ENCODE measurements around the gene PHYHD1. TPM values are rescaled to one million over a fixed set of nuclear protein-coding genes. Genes with fewer than 3 reads are reported as not detected.

PHYHD1 gene
- total and polyA plus RNA-seq, 10 of the 15 experiments (the other 5 are each of a cell fraction or from before 2014, with no cell fraction given): 0.09 to 0.17 TPM; not detected in 8

GRCh38 chr9:128910906-128911305 lies 9.9 kb upstream of the PHYHD1 start:
- TF ChIP-seq IRF4 (IDR thresholded peaks at IDR 0.05; ENCODE audit: low read depth, low read length) (no peak), ZNF207 (IDR thresholded peaks at IDR 0.05; ENCODE audit: borderline replicate concordance) (no peak), NR2F1 (conservative IDR thresholded peaks at IDR 0.05) (no peak)
- Histone ChIP-seq H4K20me1 (ENCODE audit: control insufficient read depth, insufficient read depth) (no peaks in the 10 kb centered on the region), H3K9ac (ENCODE audit: control insufficient read depth, insufficient read depth, low read length) (no peak overlapping the region), H3K36me3 (ENCODE audit: control insufficient read depth in 2 of 2, insufficient read depth in 2 of 2, low read length in 1 of 2) (peaks cover 8 to 30% of the 10 kb centered on the region in 2 experiments; a peak in 3 of 4 replicates), H3K9me3 (replicated peaks; ENCODE audit: control insufficient read depth, insufficient read depth, low read length) (no peaks in the 10 kb centered on the region), H3K27ac (ENCODE audit: control insufficient read depth, insufficient read depth) (no peak overlapping the region), H2AFZ (ENCODE audit: control insufficient read depth, low read depth, low read length) (no peak overlapping the region), H3K27me3 (replicated peaks in 1 of 2; ENCODE audit: control insufficient read depth in 2 of 2, insufficient read depth in 2 of 2, low read length in 1 of 2) (no peaks in the 10 kb centered on the region), H3K4me2 (ENCODE audit: control insufficient read depth, insufficient read depth) (no peak overlapping the region), H3K4me3 (no peak overlapping the region), H3K79me2 (ENCODE audit: control insufficient read depth, insufficient read depth, low read length) (no peaks in the 10 kb centered on the region), H3K4me1 (ENCODE audit: control insufficient read depth, insufficient read depth, low read length) (no peaks in the 10 kb centered on the region)
- DNase-seq (ENCODE audit: low read depth, low spot score) (no peak), ATAC-seq (no peak), FAIRE-seq (no peak)
- CTCF ChIA-PET: interaction anchor here (1.5 kb wide), 1 partner anchor 17 kb away, joined by 3 read pairs; no protein-coding TSS in a partner anchor
- BruUV-seq (replicated peaks): no TSS peak
- in situ Hi-C loops (cut with MboI) (no loop called here), intact Hi-C loops (cut with micrococcal nuclease; ENCODE audit: unreplicated experiment) (no loop called here)
- 81% methylated on average over 6 of the region's 6 CpGs for WGBS (ENCODE audit: insufficient coverage, insufficient replicate concordance, low lambda C conversion rate, missing lambda C conversion rate)
- SMC1A ChIA-PET (ENCODE audit: uncharacterized antibody, unreplicated experiment): no interaction called here
- POLR2A ChIA-PET: no interaction called here
- RAD21 ChIA-PET (ENCODE audit: unreplicated experiment): no interaction called here

- Histone ChIP-seq H3K36me3 (ENCODE audit: control insufficient read depth in 2 of 2, insufficient read depth in 2 of 2, low read length in 1 of 2) (peaks cover 9 to 36% of the 10 kb centered on the region in 2 experiments; a peak in 3 of 4 replicates), H4K20me1 (ENCODE audit: control insufficient read depth, insufficient read depth) (no peaks in the 10 kb centered on the region), H3K27me3 (replicated peaks in 1 of 2; ENCODE audit: control insufficient read depth in 2 of 2, insufficient read depth in 2 of 2, low read length in 1 of 2) (no peaks in the 10 kb centered on the region), H3K4me2 (ENCODE audit: control insufficient read depth, insufficient read depth) (no peak overlapping the region), H3K27ac (ENCODE audit: control insufficient read depth, insufficient read depth) (no peak overlapping the region), H3K4me3 (no peak overlapping the region), H3K9ac (ENCODE audit: control insufficient read depth, insufficient read depth, low read length) (no peak overlapping the region), H2AFZ (ENCODE audit: control insufficient read depth, low read depth, low read length) (no peak overlapping the region), H3K4me1 (ENCODE audit: control insufficient read depth, insufficient read depth, low read length) (no peaks in the 10 kb centered on the region), H3K9me3 (replicated peaks; ENCODE audit: control insufficient read depth, insufficient read depth, low read length) (no peaks in the 10 kb centered on the region), H3K79me2 (ENCODE audit: control insufficient read depth, insufficient read depth, low read length) (no peaks in the 10 kb centered on the region)
- CTCF ChIA-PET: interaction anchor here (1.2 to 1.5 kb wide), 2 partner anchors 15 to 17 kb away, joined by 3 read pairs; no protein-coding TSS in a partner anchor
- SMC1A ChIA-PET (ENCODE audit: uncharacterized antibody, unreplicated experiment): no interaction called here
- 84% methylated on average over 8 of the region's 8 CpGs for WGBS (ENCODE audit: insufficient coverage, insufficient replicate concordance, low lambda C conversion rate, missing lambda C conversion rate)
- RAD21 ChIA-PET (ENCODE audit: unreplicated experiment): no interaction called here
- BruUV-seq (replicated peaks): no TSS peak
- ATAC-seq (no peak), FAIRE-seq (no peak), DNase-seq (ENCODE audit: low read depth, low spot score) (no peak)
- in situ Hi-C loops (cut with MboI) (no loop called here), intact Hi-C loops (cut with micrococcal nuclease; ENCODE audit: unreplicated experiment) (no loop called here)
- POLR2A ChIA-PET: no interaction called here
- TF ChIP-seq EGR1 (IDR thresholded peaks at IDR 0.05; ENCODE audit: borderline replicate concordance in 1 of 2, low read depth in 2 of 2, low read length in 2 of 2) (no peak), NR2F1 (conservative IDR thresholded peaks at IDR 0.05) (no peak), ZNF274 (IDR thresholded peaks at IDR 0.05; ENCODE audit: insufficient read depth, insufficient read length) (no peak), CREM (IDR thresholded peaks at IDR 0.05; ENCODE audit: low read depth) (no peak), FOXK2 (IDR thresholded peaks at IDR 0.05) (no peak), USF1 (IDR thresholded peaks at IDR 0.05; ENCODE audit: borderline replicate concordance, extremely low read length, insufficient read depth, low read depth, low read length) (no peak), DPF2 (IDR thresholded peaks at IDR 0.05) (no peak), MEF2B (IDR thresholded peaks at IDR 0.05; ENCODE audit: partially characterized antibody, poor library complexity, severe bottlenecking) (no peak), BHLHE40 (IDR thresholded peaks at IDR 0.05; ENCODE audit: borderline replicate concordance in 1 of 2, low read depth in 2 of 2, low read length in 1 of 2) (no peak), MEF2A (IDR thresholded peaks at IDR 0.05; ENCODE audit: insufficient read depth, low read depth, low read length) (no peak), REST (IDR thresholded peaks at IDR 0.05; ENCODE audit: low read depth, low read length) (no peak), SMAD5 (IDR thresholded peaks at IDR 0.05; ENCODE audit: low read depth) (no peak)
These were observed 9.2 kb upstream of the PHYHD1 start for GRCh38 chr9:128911529-128912035.
